NCI-H82 treated with DMSO at 0.1 percent for 48 hours (cell line): ENCODE measurements around the gene IFI6.

Source experiments
- DNase-seq: peaks from one replicate; lab custom pipeline; 2025; ENCODE audit not compliant: unreplicated experiment; lab: John Stamatoyannopoulos, UW

IFI6 gene

GRCh38 chr1:27676410-27676809, 4.4 kb upstream of the IFI6 start:
- no peak for DNase-seq

GRCh38 chr1:27672750-27673112, 739 bp upstream of the IFI6 start:
- DNase-seq: no peak

DNA sequence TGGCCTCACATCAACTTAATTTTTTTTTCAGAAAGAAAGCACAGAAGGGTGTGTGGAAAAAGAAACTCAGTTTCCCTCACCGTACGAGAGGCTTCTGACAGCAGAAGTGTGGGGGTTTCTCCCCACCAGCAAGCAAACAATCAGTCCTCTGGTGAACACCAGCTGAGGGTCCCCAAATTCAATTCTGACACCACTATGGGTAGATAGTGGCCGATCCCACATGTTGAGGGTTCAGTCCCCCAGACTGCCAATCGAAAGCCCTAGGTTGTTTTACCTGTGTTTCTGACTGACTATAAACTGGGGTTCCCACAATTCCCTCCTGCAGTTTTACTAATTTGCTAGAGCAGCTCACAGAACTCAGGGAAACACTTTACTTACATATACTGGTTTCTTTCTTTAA, 2.1 kb downstream of the IFI6 start:
- DNase-seq: no peak

DNA sequence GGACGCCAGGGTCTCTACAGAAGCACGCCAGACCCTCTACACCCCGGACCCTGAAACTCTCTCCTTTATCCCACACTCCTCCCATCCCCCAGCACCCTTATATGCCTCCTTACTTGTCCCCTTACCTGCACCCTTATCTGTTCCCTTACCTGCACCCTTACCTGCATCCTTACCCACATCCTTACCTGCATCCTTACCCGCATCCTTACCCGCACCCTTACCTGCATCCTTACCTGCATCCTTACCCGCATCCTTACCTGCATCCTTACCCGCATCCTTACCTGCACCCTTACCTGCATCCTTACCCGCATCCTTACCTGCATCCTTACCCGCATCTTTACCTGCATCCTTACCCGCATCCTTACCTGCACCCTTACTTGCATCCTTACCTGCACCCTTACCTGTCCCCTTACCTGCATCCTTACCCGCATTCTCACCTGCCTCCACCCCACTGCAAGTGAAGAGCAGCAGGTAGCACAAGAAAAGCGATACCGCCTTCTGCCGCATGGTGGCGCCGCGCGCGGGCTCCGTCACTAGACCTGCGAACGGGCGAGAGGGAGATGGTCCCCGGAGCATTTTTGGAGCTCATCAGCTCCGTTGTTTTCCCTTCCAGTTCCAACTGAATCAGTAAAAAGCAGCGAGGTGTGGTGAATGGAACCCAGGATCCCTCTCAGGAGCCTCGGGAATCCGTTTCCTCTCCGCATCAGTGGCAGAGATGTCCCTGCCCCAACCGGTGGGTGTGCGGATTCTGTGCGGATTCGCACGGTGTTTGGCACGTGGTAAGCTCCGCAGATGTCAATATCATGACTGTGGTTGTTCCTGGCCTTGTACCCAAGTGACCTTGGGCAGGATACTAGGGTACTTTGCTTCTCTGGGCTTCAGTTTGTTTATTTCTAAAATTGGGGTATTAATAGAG, 2.9 kb downstream of the IFI6 start:
- DNase-seq: no peak

DNA sequence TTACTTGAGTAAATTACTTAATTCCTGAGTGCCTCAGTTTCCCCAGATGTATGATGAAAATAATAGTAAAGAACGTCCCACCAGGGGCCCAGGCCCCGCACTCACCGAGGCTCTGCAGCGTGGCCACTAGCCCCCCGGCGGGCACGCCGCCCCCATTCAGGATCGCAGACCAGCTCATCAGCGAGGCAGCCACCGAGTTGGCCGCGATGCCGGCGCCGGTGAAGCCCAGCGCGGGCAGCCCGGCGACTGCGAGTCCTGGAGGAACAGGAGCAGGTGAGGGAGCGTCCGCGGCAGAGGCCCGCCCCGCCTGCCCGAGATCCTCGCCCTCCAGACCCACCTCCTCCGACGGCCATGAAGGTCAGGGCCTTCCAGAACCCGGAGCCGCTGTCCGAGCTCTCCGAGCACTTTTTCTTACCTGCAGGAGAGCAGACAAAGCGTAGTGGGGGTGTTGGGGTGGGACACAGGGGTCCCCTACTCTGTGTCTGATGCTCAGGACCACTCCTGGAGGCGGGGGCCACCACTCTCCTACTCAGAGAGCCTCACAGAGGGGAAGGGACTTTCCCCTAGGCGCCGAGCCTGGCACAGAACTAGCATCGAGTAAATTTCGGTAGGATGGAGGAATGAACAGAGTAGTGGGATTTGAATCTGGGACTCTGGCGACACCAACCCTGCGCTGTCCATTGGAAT, 3.7 kb downstream of the IFI6 start:
- DNase-seq: no peak

- DNase-seq: no peak
These were observed 5.2 kb downstream of the IFI6 start for GRCh38 chr1:27666791-27667254.

GRCh38 chr1:27666294-27666693, 5.7 kb downstream of the IFI6 start:
- no peak for DNase-seq

DNA sequence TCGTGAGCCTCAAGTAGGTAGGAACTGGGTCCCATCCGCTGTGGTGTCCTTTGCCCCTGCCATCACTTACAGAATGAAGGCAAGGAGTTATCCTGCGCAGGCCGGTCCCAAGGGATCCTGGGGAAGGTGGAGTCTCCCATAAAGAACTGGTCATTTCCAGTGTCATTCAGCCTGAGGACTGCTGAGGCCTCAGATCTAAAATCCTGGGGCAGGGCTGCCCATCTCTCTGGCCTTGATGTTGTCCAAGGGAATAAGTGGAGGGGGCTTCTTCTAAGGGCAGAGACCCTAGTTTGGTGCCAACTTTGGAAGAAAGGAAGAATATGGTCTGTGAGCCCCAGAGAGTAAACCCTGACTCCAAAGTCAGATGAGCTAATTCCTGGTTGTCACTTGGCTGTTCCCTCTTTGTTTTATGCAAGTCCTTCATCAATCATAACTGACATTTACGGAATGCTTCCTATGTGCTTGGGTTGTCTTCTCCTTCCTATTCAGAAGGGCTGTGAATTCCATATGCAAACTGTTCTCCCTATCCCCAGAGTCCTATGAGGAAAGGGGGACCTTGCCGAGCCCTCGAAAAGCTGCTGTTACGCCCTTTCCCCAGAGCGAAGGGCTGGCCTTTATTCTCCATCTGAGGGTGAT, 6.9 kb downstream of the IFI6 start:
- DNase-seq: no peak

DNA sequence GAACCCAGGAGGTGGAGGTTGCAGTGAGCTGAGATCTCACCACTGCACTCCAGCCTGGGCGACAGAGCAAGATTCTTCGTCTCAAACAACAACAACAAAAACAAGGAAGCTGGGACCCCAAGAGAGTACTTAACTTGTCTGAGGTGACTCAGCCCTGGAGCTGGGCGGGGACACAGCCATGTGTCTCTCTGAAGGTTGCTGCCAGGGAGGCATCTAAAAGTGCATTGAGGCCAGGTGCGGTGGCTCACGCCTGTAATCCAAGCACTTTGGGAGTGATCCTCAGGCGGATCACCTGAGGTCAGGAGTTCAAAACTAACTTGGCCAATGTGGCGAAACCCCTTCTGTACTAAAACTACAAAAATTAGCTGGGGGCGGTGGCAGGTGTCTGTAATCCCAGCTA, 7.7 kb downstream of the IFI6 start:
- DNase-seq: no peak

DNA sequence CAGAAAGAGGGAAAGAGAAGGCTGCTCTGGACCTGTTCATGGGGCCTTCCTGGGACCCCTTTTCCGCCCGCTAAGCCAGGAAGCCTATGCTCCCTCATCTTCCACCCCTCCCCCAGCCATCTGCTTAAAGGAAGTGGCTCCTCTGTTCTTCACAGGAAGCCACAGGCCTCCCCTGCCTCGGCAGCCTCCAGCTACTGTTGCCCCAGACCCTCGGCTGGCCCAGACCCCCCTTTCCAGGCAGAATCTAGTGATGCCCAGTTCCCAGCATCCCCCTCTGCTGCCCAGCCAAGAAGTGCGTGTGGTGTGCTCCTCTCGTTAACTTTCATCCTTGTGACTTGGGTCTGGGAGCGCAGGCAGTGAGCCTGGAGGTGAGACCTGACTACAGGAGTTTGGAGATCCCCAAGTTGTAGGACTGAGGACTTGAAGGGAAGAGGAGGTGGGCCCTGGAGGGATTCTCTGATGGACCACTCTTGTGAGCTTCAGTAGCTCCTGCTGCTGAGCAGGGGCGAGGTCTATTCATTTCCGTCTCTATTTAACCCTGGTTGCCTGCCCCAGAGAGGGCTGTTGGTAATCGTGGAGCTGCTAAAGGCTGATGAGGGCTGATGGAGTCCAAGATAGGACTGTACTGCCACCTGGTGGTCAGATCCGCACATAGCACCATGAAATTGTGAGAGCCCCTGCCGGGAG, 9.1 kb downstream of the IFI6 start:
- DNase-seq: peak; percentile 72

DNA sequence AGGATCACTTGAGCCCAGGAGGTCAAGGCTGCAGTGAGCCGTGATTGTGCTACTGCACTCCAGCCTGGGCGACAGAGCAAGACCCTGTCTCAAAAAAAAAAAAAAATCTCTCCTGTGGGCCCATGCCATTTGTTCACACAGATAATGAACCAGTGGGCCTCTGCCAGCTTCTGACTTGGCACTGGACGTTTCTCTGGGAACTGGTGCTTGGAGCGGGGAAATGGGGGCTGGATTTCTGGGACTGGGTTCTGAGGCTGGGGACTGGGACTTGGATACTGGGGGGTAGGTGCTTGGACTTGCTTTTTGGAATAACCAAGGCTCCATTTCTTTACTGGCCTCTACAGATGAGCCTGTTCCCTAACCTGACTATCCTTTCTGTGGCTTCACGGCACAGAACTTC, 9.7 kb downstream of the IFI6 start:
- DNase-seq: no peak

DNA sequence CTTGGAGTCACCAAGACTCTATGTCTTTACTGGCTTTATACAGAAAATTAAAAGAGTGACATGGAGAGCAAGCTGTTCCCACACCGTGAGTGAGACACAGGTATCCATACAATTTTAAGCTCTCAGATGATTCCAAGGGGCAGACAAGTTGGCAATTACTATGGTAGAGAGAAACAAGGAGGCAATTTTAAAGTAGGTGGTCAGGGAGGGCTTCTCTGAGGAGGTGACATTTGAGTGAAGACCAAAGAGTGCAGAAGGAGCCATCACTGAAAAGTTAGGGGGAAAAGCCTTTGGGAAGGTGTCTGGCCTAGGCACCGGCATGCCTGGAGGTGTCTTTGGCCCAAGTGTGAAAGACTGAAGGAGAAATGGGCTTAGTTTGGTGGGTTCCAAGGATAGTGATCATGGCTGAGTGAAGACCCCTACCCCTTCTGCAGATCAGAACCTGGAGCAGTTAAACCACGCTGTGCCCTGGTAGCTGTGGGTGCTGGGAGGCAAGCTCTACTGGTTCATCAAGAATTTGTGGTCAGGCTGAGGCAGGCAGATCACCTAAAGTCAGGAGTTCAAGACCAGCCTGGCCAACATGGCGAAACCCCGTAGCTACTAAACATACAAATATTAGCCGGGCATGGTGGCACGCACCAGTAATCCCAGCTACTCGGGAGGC, 10.4 kb downstream of the IFI6 start:
- no peak for DNase-seq

DNA sequence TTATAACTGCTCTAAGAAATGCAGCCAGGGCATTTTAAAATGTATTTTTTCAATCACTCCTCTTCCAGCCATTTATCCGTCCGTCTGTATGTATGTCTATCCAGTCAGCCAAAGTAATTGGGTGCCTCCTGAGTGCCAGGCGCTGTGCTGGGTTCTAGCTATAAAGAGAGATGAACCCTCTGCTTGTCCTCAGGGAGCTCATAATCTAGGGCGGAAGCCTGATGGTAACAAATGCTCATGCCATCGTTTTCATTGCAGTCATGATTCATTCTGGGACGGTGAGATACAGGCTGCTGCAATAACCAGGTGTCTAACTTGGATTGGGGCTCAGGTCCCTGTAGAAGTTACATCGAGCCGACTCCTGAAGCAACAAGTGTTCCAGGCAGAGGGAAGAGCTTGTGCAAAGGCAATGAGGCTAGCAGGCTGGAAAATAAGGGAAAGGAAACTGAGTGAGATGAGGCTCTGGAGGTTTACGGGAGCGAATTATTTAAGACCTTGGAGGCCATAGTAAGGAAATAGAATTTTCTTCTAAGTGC, 11.6 kb downstream of the IFI6 start:
- no peak for DNase-seq

DNA sequence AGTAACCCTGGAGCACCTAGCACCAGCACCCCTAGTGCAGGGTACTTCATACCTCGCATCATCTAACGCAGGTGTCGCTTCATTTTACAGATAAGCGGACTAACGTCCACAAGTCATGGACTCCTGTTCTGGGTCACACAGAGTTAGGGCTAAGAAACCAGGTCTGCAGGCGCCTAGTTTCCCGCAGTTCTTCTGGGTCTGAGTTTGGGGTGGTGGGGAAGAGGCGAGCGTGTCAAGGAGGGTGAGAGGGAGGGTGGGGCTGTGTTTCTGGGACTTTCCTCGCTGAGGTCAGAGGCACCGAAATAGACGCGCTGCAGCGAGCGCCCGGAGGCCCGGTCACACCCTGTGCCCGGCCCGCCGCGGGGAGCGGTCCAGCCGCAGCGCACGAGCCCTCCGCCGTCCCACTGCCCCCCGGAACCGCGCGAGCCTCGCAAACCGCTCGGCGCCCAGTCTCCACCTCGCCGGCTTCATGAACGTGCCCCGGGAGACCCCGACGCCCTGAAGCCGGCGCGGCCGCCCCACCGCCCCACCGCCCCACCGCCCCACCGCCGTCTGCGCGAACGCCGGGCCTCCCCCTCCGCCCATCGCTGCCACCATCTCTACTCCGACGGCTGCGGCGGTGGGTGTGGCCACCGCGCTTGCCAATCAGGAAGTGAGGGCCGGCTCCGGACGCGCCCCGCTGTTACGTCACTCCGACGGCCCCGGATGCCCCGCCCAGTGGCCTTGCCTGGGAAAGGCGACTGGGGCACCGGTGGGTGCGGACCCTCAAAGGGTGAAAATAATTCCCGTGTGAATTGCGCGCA, 12.3 kb downstream of the IFI6 start:
- DNase-seq: peak; percentile 82

GRCh38 chr1:27658951-27659496, 13.0 kb downstream of the IFI6 start:
- no peak for DNase-seq

GRCh38 chr1:27656157-27656893, 15.7 kb downstream of the IFI6 start:
- DNase-seq: no peak

GRCh38 chr1:27655151-27655937, 16.6 kb downstream of the IFI6 start:
- DNase-seq: peak; percentile 71
